Endothelial cell of umbilical vein (primary cell): ENCODE data around the gene GPR137C.

Experiments
- EZH2 ChIP-seq: IDR thresholded peaks from 2 replicates; pipeline ENCODE4 v1.6.1; 2012; ENCODE audit warnings: borderline replicate concordance, low read depth, mild to moderate bottlenecking, moderate library complexity, low read length, inconsistent platforms; ENCODE audit not compliant: severe bottlenecking
- FOS ChIP-seq: IDR thresholded peaks from 2 replicates; pipeline ENCODE4 v1.6.1; 2011; ENCODE audit warnings: mild to moderate bottlenecking, low read length, moderate library complexity, borderline replicate concordance; ENCODE audit not compliant: insufficient read depth
- GATA2 ChIP-seq: IDR thresholded peaks from 2 replicates; pipeline ENCODE4 v1.7.0; 2011; ENCODE audit warnings: low read depth, mild to moderate bottlenecking, moderate library complexity, mixed read lengths, low read length; ENCODE audit not compliant: insufficient read length, insufficient read depth
- JUN ChIP-seq: IDR thresholded peaks from 2 replicates; pipeline ENCODE4 v1.6.1; 2011; ENCODE audit warnings: borderline replicate concordance, low read depth; ENCODE audit not compliant: insufficient read length, insufficient read depth
- MYC ChIP-seq: IDR thresholded peaks from one replicate; pipeline ENCODE4 v1.6.1; 2011; ENCODE audit warnings: mild to moderate bottlenecking, low read depth, low read length
- POLR2A ChIP-seq: IDR thresholded peaks from 2 replicates; pipeline ENCODE4 v1.6.1; 2012; ENCODE audit warnings: low read depth, mild to moderate bottlenecking, control low read depth, low read length
- POLR2AphosphoS5 ChIP-seq: IDR thresholded peaks from 2 replicates; pipeline ENCODE4 v1.6.1; 2012; ENCODE audit warnings: low read depth, mild to moderate bottlenecking, control low read depth, low read length, moderate library complexity; ENCODE audit not compliant: insufficient read depth
- TF ChIP-seq, protein P1 (sequence below): IDR thresholded peaks from 2 replicates; pipeline ENCODE4 v1.6.1; 2011; ENCODE audit not compliant: insufficient read depth, insufficient read length
- TF ChIP-seq, protein P2 (sequence below), 2 donors: IDR thresholded peaks; 1 replicate in 1 of 2; 2 replicates in 1 of 2; pipeline ENCODE4 v1.5.1; 2011; ENCODE audit warnings: low read length in 2 of 2, mild to moderate bottlenecking in 2 of 2, moderate library complexity in 2 of 2, control low read depth in 1 of 2, inconsistent platforms in 1 of 2, low read depth in 1 of 2; ENCODE audit not compliant: insufficient read depth in 1 of 2; ENCODE audit errors: extremely low read depth in 1 of 2

DNA sequence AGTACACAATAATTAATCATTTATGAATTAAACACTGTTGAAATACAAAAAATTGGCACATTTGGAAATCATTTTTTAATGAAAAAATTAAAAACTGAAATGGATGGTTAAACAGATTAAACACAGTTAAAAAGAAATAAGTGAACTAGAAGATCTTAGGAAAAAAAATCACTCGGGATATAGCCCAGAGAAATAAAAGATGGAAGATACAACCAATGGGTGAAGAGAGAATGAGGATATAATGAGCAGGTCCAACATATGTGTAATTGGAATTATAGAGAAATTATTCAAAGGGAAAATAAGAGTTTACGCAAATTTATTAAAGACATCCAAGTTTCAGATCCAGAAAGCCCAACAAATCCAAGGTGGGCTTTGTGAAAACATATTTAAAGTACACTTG is 6.1 kb downstream of the GPR137C start:
- no peak for TF ChIP-seq EZH2
- no peak for TF ChIP-seq MYC
- no peak for TF ChIP-seq POLR2A
- TF ChIP-seq, protein P1, sequence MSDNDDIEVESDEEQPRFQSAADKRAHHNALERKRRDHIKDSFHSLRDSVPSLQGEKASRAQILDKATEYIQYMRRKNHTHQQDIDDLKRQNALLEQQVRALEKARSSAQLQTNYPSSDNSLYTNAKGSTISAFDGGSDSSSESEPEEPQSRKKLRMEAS, result no peak
- TF ChIP-seq, protein P2, sequence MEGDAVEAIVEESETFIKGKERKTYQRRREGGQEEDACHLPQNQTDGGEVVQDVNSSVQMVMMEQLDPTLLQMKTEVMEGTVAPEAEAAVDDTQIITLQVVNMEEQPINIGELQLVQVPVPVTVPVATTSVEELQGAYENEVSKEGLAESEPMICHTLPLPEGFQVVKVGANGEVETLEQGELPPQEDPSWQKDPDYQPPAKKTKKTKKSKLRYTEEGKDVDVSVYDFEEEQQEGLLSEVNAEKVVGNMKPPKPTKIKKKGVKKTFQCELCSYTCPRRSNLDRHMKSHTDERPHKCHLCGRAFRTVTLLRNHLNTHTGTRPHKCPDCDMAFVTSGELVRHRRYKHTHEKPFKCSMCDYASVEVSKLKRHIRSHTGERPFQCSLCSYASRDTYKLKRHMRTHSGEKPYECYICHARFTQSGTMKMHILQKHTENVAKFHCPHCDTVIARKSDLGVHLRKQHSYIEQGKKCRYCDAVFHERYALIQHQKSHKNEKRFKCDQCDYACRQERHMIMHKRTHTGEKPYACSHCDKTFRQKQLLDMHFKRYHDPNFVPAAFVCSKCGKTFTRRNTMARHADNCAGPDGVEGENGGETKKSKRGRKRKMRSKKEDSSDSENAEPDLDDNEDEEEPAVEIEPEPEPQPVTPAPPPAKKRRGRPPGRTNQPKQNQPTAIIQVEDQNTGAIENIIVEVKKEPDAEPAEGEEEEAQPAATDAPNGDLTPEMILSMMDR (IDR thresholded peaks at IDR 0.05; ENCODE audit: extremely low read depth in 1 of 2, insufficient read depth in 1 of 2, low read depth in 1 of 2, low read length in 2 of 2), result no peak
- TF ChIP-seq FOS, result no peak
- TF ChIP-seq POLR2AphosphoS5, result no peak
- no peak for TF ChIP-seq GATA2
- no peak for TF ChIP-seq JUN
